NCI-H1048 (cell line): ENCODE data around the gene INPP5A.
"Not testable (repeated sequence)": the region's sequence is repeated elsewhere in the genome, so short reads cannot be mapped to it uniquely, and the experiment has no call there.

Source experiments
- DNase-seq: peaks from one replicate; lab custom pipeline; 2025; lab: John Stamatoyannopoulos, UW

The INPP5A gene

DNA sequence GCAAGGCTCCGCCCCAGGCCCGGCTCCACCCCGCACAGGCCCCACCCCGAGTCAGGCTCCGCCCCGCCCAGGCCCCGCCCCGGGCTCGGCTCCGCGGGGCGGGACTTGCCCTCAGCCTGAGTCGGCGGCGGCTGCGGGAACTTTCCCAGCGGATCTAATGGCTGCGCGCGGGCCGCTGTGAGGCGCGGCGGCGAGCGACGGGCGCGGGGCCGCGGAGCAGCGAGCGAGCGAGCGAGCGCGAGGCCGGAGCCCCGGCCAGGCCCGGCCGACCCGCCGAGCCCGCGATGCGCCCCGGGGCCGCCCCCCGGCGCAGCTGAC lies at the start of gene INPP5A:
Gene INPP5A, plus strand, starts transcription at position 104 of the 318 bp plus-strand sequence. CDS start 310 bp downstream, outside the sequence.
- no peak for DNase-seq

DNA sequence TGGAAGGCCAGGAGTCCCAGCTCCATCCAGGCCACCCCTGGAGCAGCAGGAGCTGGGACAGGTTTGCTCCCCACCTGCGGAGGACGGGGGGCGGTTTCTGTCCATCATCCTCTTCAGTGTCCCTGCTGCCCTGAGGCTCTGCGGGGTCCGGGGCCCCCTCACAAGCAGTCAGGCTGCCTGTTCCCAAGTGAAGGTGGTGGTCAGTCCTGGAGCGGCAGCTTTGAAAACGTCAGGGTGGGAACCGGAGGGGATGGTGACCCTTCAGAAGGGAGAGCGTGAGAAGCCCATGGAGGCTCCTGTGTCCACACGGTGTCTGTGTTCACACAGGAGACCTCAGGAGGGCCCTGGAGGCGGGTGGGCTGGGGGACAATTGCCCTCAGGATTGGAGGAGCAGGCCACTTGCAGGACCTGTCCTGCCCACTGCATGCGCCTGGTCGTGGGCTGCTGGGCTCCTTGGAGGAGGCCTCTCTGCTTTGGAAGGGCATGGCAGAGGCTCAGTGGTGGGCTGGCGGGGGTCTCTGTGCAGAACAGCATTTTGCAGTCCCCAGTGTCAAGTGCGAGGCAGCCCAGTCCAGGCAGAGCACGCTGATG lies 49.3 kb upstream of the INPP5A start:
- no peak for DNase-seq

DNA sequence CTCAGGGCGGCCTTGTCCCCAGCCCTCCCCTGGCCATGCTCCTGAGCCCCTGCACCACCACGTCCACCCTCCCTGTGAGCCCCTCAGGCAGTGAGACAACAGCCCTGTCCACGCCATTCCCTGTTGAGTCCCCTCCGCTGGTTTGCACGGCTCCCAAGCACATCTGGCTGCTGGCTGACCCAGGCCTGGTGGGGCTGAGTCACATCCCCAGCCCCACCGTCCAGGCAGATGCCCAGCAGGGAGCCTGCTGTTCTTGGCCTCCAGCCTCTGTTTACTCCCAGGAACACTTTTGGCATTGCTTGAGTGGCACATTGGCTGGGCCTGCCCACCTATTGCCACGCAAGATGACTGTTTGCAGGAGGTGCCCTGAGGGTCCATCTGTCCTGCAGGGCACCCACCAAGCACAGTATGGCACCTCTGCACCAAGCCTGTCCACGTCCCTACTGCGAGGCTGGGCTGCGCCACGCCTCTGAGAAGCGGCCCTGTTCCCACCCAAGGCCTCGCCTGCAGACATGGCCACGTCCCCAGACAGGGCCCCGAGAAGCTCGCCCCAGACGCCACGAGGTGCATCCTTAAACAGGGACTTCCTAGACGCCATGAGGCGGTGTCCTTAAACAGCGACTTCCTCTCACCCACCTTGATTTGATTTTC lies 48.4 kb upstream of the INPP5A start:
- no peak for DNase-seq

GRCh38 chr10:132489704-132490534 lies 47.7 kb upstream of the INPP5A start:
- no peak for DNase-seq

DNA sequence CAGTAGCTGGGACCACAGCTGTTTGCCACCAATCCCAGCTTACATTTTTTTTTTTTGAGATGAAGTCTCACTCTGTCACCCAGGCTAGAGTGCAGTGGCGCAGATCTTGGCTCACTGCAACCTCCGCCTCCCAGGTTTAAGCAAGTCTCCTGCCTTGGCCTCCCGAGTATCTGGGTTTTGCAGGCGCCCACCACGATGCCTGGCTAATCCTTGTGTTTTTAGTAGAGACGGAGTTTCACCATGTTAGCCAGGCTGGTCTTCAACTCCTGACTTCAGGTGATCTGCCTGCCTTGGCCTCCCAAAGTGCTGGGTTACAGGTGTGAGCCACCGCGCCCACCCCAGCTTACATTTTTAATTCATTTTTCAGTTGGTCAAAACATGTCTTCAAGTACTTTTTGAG lies 46.1 kb upstream of the INPP5A start:
- DNase-seq: not testable (repeated sequence)

DNA sequence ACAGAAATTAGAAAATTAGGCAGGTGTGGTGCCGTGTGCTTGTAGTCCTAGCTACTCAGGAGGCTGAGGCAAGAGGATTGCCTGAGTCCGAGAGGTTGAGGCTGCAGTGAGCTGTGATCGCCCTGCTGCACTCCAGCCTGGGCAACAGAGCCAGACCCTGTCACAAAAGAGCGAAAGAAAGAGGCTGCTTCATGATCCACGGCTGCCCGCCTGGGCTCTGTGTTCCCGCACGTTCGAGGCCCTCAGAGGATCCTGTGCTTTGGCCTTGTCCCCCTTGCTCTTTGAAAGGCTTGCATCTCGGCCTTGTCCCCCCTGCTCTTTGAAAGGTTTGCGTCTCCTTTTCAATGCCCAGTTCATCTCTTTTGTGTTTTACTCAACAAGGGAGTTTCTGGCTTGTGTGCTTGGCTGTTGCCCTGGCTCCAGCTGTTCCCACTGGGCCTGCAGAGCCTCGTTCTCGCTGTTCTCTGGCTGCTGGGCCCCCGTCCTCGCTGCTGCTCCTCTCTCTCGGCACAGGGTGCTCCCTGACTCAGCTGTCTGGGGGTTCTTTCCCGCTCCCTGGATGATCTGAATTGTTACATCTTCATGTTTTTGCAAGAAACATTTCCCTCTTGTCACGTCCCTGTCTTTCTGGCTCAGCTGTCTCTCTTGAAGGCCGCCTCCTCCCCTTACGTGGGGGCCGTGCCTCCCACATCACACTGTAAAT lies 45.1 kb upstream of the INPP5A start:
- no peak for DNase-seq

DNA sequence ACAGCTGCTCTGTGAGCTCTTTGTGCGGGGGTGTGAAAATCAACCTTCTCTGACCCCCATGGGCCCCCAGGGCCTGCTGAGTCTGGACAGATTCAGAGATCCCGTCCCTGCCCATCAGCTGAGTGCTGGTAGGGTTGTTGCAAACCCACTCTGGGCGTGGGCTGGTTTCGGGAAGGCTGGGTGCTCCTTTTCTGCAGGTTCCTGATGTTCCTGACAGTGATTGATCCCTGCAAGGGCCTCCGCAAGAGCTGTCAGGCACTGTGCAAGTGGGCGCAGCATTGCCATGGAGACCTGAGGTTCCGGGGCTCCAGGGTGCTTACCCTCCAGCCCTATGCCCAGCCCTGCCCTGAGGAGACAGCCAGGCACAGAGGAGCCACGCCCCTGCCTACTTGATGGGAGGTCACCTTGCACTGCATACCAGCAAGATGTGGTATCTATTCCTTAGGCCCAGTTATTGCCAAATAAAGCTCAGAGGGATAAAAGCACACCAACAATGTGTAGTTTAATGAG lies 44.3 kb upstream of the INPP5A start:
- no peak for DNase-seq

GRCh38 chr10:132493756-132494290 lies 43.8 kb upstream of the INPP5A start:
- no peak for DNase-seq

GRCh38 chr10:132494866-132495630 lies 42.5 kb upstream of the INPP5A start:
- no peak for DNase-seq

DNA sequence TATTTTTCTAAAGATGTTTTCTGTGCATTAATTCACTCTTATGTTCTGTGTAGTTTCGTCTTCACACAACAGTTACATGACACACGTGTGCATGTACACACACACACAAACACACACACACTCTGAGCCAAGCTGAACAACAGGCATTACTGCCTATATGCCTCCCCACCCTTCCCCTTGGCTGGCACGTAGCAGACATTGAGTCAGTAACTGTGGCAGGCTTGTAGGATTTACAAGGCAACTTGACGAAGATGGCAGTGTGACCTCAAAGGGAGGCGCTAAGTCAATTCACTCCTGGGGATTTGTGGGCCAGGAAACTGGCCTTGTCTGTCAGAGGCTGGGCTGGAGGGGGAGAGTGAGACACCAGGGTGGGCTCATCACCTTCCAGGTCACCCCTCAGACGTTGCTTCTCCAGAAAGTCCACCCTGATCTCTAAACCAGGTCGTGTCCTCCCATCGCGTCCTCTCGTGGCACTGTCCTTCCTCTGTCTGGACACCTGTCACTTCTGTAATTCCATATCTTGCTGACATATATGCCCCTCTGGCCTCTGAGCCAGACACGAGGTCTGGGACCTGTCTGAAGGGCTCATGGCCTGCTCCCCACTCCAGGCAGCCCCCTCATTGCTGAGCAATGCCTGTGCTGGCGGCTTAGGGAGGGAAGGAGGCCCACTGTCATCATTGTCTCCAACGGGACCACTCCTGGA lies 41.1 kb upstream of the INPP5A start:
- DNase-seq: no peak

GRCh38 chr10:132497063-132497680 lies 40.4 kb upstream of the INPP5A start:
- no peak for DNase-seq

GRCh38 chr10:132497861-132498561 lies 39.6 kb upstream of the INPP5A start:
- DNase-seq: no peak

- no peak for DNase-seq
These were observed 38.8 kb upstream of the INPP5A start for GRCh38 chr10:132498562-132499366.

DNA sequence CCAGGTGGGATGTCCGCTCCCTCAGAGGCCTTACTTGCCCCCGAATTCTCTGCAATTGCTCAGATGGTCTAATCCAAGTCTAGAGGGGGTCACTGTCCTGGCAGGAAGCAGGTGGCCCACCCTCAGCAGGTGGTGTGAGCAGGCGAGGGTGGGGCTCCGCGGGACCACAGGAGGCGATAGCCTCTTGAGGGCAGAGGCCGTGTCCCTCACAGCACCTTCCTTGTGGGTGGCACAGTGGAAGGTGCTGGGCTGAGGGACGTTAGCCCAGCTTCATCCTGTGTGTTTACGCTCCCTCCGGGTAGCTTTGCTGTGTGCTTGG lies 38.3 kb upstream of the INPP5A start:
- DNase-seq: no peak

DNA sequence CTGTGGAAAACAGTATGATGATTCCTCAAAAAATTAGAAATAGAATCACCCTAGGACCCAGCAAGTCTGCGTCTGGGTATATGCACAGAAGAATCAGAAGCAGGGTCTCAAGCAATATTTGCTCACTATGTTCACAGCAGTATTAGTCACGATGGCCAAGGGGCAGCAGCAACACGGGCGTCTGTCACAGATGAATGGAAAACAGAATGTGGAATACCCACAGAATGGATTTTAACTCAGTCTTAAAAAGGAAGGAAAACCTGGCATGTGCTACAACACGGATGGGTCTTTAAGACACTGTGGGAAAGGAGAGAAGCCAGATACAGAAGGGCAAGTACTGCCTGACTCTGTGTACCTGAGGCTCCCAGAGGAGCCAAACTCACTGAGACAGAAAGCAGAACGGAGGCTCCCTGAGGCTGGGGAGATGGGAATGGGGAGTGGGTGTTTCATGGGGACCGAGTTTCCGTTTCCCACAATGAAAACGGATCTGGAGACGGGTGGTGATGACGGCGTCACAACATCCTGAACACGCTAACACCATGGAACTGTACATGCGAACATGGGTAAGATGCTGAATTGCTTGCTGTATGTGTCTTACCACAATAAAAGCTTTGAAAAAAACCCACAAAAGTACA lies 36.7 kb upstream of the INPP5A start:
- DNase-seq: no peak

GRCh38 chr10:132502544-132503300 lies 34.9 kb upstream of the INPP5A start:
- DNase-seq: no peak

DNA sequence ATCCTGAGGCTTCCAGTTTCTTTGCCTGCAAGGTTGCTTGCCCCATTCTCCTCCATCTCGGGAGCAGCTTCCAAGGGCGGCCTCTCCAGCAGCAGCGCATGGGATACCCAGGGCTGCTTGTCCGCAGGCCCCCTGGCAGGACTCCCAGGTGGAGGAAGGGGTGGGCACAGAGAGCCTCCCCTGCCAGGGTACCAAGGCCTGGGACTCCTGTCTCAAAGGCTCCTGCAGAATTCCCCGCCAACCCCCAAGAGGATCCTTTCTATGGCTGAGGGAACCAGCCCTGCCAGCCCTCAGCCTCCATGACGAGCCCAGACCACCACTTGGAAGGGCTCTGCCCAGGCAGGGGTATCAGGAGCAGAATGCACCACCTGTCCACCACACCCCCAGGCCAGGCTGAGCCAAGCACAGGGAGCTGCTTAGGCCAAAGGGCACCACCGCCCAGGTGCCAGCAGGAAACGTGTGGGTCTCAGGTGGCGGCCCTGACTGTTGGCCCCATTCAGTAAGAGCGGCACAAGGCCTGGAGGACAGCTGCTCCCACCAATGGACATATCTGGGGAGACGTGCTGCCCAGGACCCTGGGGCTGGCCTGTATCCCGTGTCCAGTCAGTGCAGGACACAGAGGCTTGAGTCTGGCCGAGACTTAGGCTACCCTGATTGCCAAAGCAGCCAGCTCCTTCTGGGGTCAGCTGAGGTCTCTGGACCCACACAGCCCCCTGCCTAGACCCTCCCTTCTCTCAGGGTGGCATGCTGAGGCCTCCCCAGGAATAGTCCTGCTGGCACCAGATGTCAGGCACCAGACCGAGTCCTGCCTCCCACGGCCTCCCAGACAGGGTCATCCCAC lies 33.8 kb upstream of the INPP5A start:
- DNase-seq: no peak
